HepG2 (cell line): ENCODE results near the gene NDUFS1. TPM values are rescaled to one million over a fixed set of nuclear protein-coding genes. Genes with fewer than 3 reads are reported as not detected.

Experiments used
- CEBPB ChIP-seq: IDR thresholded peaks from 2 replicates; pipeline ENCODE4 v1.6.1; 2011; ENCODE audit warnings: low read depth, low read length, improper control_type of control experiment, borderline replicate concordance
- CHCHD3 ChIP-seq: sonication (generic); formaldehyde crosslinking; IDR thresholded peaks from 2 replicates; pipeline ENCODE4 v1.8.0; 2022; ENCODE audit warnings: mild to moderate bottlenecking, missing genetic modification reagents, moderate library complexity
- DNMT3B ChIP-seq: conservative IDR thresholded peaks from 2 replicates; pipeline ENCODE4 v1.6.1; 2016; ENCODE audit warnings: missing biosample characterization, control low read depth
- ESRRA ChIP-seq: sonication (generic); formaldehyde crosslinking; IDR thresholded peaks from 2 replicates; pipeline ENCODE4 v1.5.1; 2020; ENCODE audit warnings: mild to moderate bottlenecking, low read depth, missing genetic modification reagents
- IRX3 ChIP-seq: sonication (generic); formaldehyde crosslinking; IDR thresholded peaks from 2 replicates; pipeline ENCODE4 v1.8.1; 2023; ENCODE audit warnings: mild to moderate bottlenecking, low read depth, missing genetic modification reagents, borderline replicate concordance
- KLF11 ChIP-seq: IDR thresholded peaks from 2 replicates; pipeline ENCODE4 v1.6.1; 2016; ENCODE audit warnings: missing compliant biosample characterization
- KLF12 ChIP-seq: sonication (generic); formaldehyde crosslinking; IDR thresholded peaks from 2 replicates; pipeline ENCODE4 v1.4.0; 2020; ENCODE audit warnings: missing genetic modification reagents, borderline replicate concordance
- MTF1 ChIP-seq: sonication (generic); formaldehyde crosslinking; IDR thresholded peaks from 2 replicates; pipeline ENCODE4 v1.5.0; 2020; ENCODE audit warnings: missing genetic modification reagents
- MYNN ChIP-seq: sonication (generic); formaldehyde crosslinking; IDR thresholded peaks from 2 replicates; pipeline ENCODE4 v1.4.0; 2020; ENCODE audit warnings: mild to moderate bottlenecking, low read depth, missing genetic modification reagents
- PATZ1 ChIP-seq: sonication (generic); formaldehyde crosslinking; IDR thresholded peaks from 2 replicates; pipeline ENCODE4 v1.4.0; 2020; ENCODE audit warnings: missing genetic modification reagents
- PCBP2 ChIP-seq: fragments of 200-400 bp; formaldehyde crosslinking; optimal IDR thresholded peaks from 2 replicates; pipeline ENCODE3; 2018; ENCODE audit warnings: low read length, low read depth; ENCODE audit not compliant: poor library complexity, severe bottlenecking
- SAP130 ChIP-seq: IDR thresholded peaks from 2 replicates; pipeline ENCODE4 v1.6.1; 2016; ENCODE audit warnings: low read depth
- SMAD3 ChIP-seq: sonication (generic); formaldehyde crosslinking; IDR thresholded peaks from 2 replicates; pipeline ENCODE4 v1.4.0; 2020; ENCODE audit warnings: missing genetic modification reagents
- SOX6 ChIP-seq, 2 experiments: fragments of 450-650 bp in 1 of 2; sonication (generic) in 1 of 2; formaldehyde crosslinking in 1 of 2; IDR thresholded peaks; 2 replicates each; pipeline versions ENCODE4 v1.4.0 to v1.6.1; 2017 to 2020; ENCODE audit warnings: antibody characterized with exemption in 1 of 2, mild to moderate bottlenecking in 1 of 2, missing genetic modification reagents in 1 of 2
- STAT5B ChIP-seq: sonication (generic); formaldehyde crosslinking; IDR thresholded peaks from 2 replicates; pipeline ENCODE4 v1.4.0; 2020; ENCODE audit warnings: missing genetic modification reagents
- ZBTB46 ChIP-seq: sonication (generic); formaldehyde crosslinking; IDR thresholded peaks from 2 replicates; pipeline ENCODE4 v1.4.0; 2020; ENCODE audit warnings: mild to moderate bottlenecking, missing genetic modification reagents, borderline replicate concordance
- ZFYVE20 ChIP-seq: sonication (generic); formaldehyde crosslinking; IDR thresholded peaks from 2 replicates; pipeline ENCODE4 v1.8.0; 2023; ENCODE audit warnings: low read depth, mild to moderate bottlenecking, moderate library complexity, missing genetic modification reagents, borderline replicate concordance
- ZKSCAN8 ChIP-seq: IDR thresholded peaks from 2 replicates; pipeline ENCODE4 v1.6.1; 2016; ENCODE audit warnings: borderline replicate concordance, missing genetic modification reagents, missing compliant biosample characterization
- ZNF276 ChIP-seq: sonication (generic); formaldehyde crosslinking; IDR thresholded peaks from 2 replicates; pipeline ENCODE4 v1.4.0; 2020; ENCODE audit warnings: mild to moderate bottlenecking, low read depth, missing genetic modification reagents
- ZNF660 ChIP-seq: sonication (generic); formaldehyde crosslinking; IDR thresholded peaks from 2 replicates; pipeline ENCODE4 v1.5.1; 2020; ENCODE audit warnings: mild to moderate bottlenecking, low read depth, missing genetic modification reagents, borderline replicate concordance
- ZNF749 ChIP-seq: sonication (generic); formaldehyde crosslinking; IDR thresholded peaks from 2 replicates; pipeline ENCODE4 v1.8.0; 2022; ENCODE audit warnings: mild to moderate bottlenecking, missing genetic modification reagents, moderate library complexity, borderline replicate concordance
- ZNF770 ChIP-seq: sonication (generic); formaldehyde crosslinking; IDR thresholded peaks from 2 replicates; pipeline ENCODE4 v1.5.0; 2020; ENCODE audit warnings: mild to moderate bottlenecking, missing genetic modification reagents
- ZNF782 ChIP-seq: sonication (generic); formaldehyde crosslinking; IDR thresholded peaks from 2 replicates; pipeline ENCODE4 v1.4.0; 2020; ENCODE audit warnings: missing genetic modification reagents, mild to moderate bottlenecking, borderline replicate concordance
- polyA plus RNA-seq, 8 experiments: library from polyadenylated mRNA; depleted of rRNA in 3 of 8; stranded (reverse) in 7 of 8; unstranded in 1 of 8; fragments of >200 nt; fragmentation: Illumina TruSeq in 4 of 8; extraction: Trizol in 4 of 8; gene quantifications; 2 replicates each; pipeline versions ENCODE4 v1.2.1 to v1.2.3, GENCODE V29; 2011 to 2016; ENCODE audit warnings: low read depth in 4 of 8, missing spikeins in 1 of 8, mixed read lengths in 1 of 8; ENCODE audit not compliant: insufficient read depth in 1 of 8
- total RNA-seq, 5 experiments: library from RNA; depleted of rRNA; stranded (reverse); fragments of >200 nt; fragmentation: Illumina TruSeq; extraction: Trizol; gene quantifications; 2 replicates each; pipeline ENCODE4 v1.2.3, GENCODE V29; 2016; ENCODE audit warnings: low read depth in 1 of 5

The NDUFS1 gene
- total and polyA plus RNA-seq, 2 of the 13 experiments (the other 11 are each of a cell fraction or from before 2014, with no cell fraction given) = 139 to 242 TPM

GRCh38 chr2:206154197-206154596 lies 5.0 kb downstream of the NDUFS1 start (continued):
- no peak for TF ChIP-seq ZNF749 (CRISPR knock-in tag)
- no peak for TF ChIP-seq ZNF276 (CRISPR knock-in tag)
- TF ChIP-seq PCBP2 = no peak
- 0 out of 2 replicates have a peak, but pooled peaks have one; percentile 47 for TF ChIP-seq SMAD3 (CRISPR knock-in tag)
- TF ChIP-seq SAP130 (CRISPR knock-in tag) = peak; percentile 34; the same call in 1 of the 2 replicates
- no peak for TF ChIP-seq KLF12
- TF ChIP-seq ZKSCAN8 (CRISPR knock-in tag) = 0 out of 2 replicates have a peak, but pooled peaks have one; percentile 32
- TF ChIP-seq MTF1 (CRISPR knock-in tag) = no peak
- TF ChIP-seq SOX6 (IDR thresholded peaks at IDR 0.05) = no peak
- peak; percentile 60 for TF ChIP-seq SOX6 (CRISPR knock-in tag; IDR thresholded peaks at IDR 0.05)
- TF ChIP-seq ZNF770 (CRISPR knock-in tag) = no peak
- TF ChIP-seq ZBTB46 (CRISPR knock-in tag) = no peak
- TF ChIP-seq ZNF660 (CRISPR knock-in tag) = no peak
- no peak for TF ChIP-seq MYNN (CRISPR knock-in tag)
- TF ChIP-seq CEBPB = peak; percentile 58; the same call in 1 of the 2 replicates
- TF ChIP-seq ZFYVE20 = no peak
- no peak for TF ChIP-seq STAT5B (CRISPR knock-in tag)
- no peak for TF ChIP-seq ESRRA (CRISPR knock-in tag)
- no peak for TF ChIP-seq DNMT3B (CRISPR knock-in tag)
- no peak for TF ChIP-seq IRX3
- no peak for TF ChIP-seq CHCHD3
- peak; percentile 53 for TF ChIP-seq PATZ1
- no peak for TF ChIP-seq KLF11 (CRISPR knock-in tag)
- no peak for TF ChIP-seq ZNF782 (CRISPR knock-in tag)
